Measurements from ENCODE around the gene RASA3.

RASA3 gene

GRCh38 chr13:114131583-114132418 lies 622 bp downstream of the RASA3 start:
- TF ChIP-seq CTCF (IDR thresholded peaks at IDR 0.05; ENCODE audit: insufficient read depth, missing control alignments) = no peak
- no peak for DNase-seq (ENCODE audit: insufficient read length, low spot score)
- FAIRE-seq = no peak

DNA sequence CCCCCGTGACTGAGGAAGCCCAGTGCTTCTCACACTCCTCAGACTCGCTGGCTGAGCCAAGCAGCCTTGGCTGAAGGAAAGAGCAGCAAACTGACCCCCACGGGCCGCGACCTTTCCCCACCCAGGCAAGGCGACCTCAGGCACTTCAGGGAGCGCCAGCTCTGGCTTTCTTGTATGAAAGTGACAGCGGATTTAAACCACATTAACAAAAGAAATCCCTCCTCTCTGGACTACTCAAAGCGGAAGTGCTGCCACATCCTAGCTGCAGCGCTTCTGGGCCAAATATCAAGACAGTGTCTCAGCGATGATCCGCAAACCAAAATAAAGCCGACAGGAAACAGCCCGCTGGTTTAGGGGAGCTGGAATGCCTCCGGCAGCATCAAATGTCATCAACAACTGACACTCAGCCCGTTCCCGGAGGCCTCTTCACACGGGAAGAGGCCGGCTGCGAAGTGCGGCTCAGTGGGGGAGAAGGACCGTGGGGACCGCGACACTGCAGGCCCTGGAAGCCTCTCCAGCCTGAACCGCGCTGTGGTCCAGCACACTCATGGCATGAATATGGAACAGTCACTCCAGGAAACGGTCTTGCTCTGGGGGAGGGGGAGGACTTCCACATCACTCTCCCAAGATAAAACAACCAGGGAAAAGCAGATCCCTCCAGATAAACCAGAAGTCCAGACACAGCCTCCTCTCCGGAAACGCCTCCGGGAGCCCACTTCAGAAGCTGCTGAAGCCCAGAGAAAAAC lies 1.4 kb downstream of the RASA3 start:
- no peak for FAIRE-seq
- TF ChIP-seq CTCF (IDR thresholded peaks at IDR 0.05; ENCODE audit: insufficient read depth, missing control alignments) = no peak
- no peak for DNase-seq (ENCODE audit: insufficient read length, low spot score)

DNA sequence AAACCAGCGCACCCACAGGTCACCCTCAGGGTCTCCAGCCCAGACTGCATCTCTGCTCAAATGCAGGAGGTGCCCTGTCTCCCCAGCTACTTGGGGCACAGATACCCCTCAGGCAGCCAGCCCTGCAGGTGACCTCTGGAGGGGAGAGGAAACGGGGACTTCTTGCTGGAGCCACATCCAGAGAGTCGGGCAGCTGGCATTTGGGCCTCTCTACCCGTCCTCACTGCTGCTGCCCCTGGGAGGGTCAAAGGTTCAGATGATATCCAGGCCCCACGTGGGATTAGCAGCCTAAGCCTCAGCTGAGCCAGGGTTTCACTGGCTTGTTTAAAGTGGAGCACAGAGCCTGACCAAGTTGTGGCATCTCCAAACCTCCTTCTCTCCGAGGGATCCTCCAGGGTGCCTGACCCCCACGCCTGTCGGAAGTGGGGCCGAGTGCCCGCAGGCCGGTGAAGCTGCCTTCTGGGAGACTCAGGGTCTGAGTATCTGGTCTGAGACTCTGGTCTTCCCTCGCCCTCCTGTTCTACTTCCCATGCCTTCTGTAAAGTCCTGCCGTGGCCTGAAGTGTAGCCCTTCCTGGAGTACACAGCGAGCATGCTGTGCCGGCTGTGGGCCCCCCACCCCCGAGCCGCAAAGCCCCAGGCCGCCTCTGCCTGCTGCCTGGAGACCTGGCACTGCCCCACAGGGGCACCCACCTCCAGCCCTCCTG lies 2.1 kb downstream of the RASA3 start:
- FAIRE-seq (no peak), DNase-seq (ENCODE audit: insufficient read length, low spot score) (no peak)
- no peak for TF ChIP-seq CTCF (IDR thresholded peaks at IDR 0.05; ENCODE audit: insufficient read depth, missing control alignments)

DNA sequence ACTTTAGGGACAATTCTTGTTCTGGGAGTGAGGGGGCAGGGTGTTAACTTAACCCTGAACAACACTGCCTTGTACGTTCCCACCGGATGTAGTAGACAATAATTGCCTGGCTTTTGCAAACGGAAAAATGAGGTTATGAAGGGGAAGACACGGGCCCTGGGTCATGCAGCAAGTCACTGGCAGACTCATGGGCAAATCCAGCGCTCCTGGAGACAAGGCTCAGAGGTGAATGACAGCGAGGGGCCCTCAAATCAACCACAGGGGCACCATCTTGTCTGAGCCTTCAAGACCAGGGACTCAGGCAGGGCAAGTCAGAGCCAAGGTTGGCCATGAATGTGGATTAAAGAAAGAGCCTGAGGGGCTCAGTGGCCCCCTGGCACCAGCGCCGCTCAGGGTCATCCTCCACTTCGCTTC lies 2.8 kb downstream of the RASA3 start:
- TF ChIP-seq CTCF (IDR thresholded peaks at IDR 0.05; ENCODE audit: insufficient read depth, missing control alignments) = no peak
- FAIRE-seq (no peak), DNase-seq (ENCODE audit: insufficient read length, low spot score) (no peak)

GRCh38 chr13:114128624-114129522 lies 3.5 kb downstream of the RASA3 start:
- no peak for DNase-seq (ENCODE audit: insufficient read length, low spot score)
- no peak for FAIRE-seq
- no peak for TF ChIP-seq CTCF (IDR thresholded peaks at IDR 0.05; ENCODE audit: insufficient read depth, missing control alignments)

GRCh38 chr13:114128348-114128623 lies 4.1 kb downstream of the RASA3 start:
- FAIRE-seq = no peak
- no peak for TF ChIP-seq CTCF (IDR thresholded peaks at IDR 0.05; ENCODE audit: insufficient read depth, missing control alignments)
- DNase-seq (ENCODE audit: insufficient read length, low spot score) = no peak
